Osteoblast (primary cell): Measurements from ENCODE around the gene SCGB1C2. TPM values are rescaled to one million over a fixed set of nuclear protein-coding genes. Genes with fewer than 3 reads are reported as not detected.

Experiments used
- DNase-seq: peaks from one replicate; pipeline ENCODE4 v3.0.0; 2011; ENCODE audit warnings: low spot score, mixed read lengths; ENCODE audit not compliant: insufficient read length; ENCODE audit errors: missing footprints
- H2AFZ ChIP-seq: 2 replicates; pipeline ENCODE4 v1.6.0; 2011; ENCODE audit warnings: mild to moderate bottlenecking, low read length
- H3K27ac ChIP-seq: 2 replicates; pipeline ENCODE4 v1.5.1; 2011; ENCODE audit warnings: mild to moderate bottlenecking, low read depth, low read length, moderate library complexity
- H3K27me3 ChIP-seq: 2 replicates; pipeline ENCODE4 v1.6.0; 2012; ENCODE audit warnings: mild to moderate bottlenecking, control low read depth, inconsistent platforms, low read length, moderate library complexity; ENCODE audit not compliant: insufficient read depth
- H3K36me3 ChIP-seq: 2 replicates; pipeline ENCODE4 v1.5.1; 2011; ENCODE audit warnings: mild to moderate bottlenecking, low read length, control low read depth, moderate library complexity; ENCODE audit not compliant: insufficient read depth
- H3K4me1 ChIP-seq: 2 replicates; pipeline ENCODE4 v1.5.1; 2011; ENCODE audit warnings: mild to moderate bottlenecking, low read length, control low read depth, moderate library complexity; ENCODE audit not compliant: insufficient read depth
- H3K4me2 ChIP-seq: 2 replicates; pipeline ENCODE4 v1.6.0; 2011; ENCODE audit warnings: mild to moderate bottlenecking, low read length; ENCODE audit not compliant: insufficient read depth
- H3K4me3 ChIP-seq: fragments of 200-600 bp; sonication (generic); 3 replicates; pipeline ENCODE4 v1.5.1; 2012; ENCODE audit warnings: mild to moderate bottlenecking, low read length, inconsistent platforms; ENCODE audit not compliant: insufficient read depth
- H3K79me2 ChIP-seq: 2 replicates; pipeline ENCODE4 v1.6.0; 2012; ENCODE audit warnings: mild to moderate bottlenecking, low read length, control low read depth, inconsistent platforms; ENCODE audit not compliant: insufficient read depth
- H3K9me3 ChIP-seq: 2 replicates; pipeline ENCODE4 v1.5.1; 2011; ENCODE audit warnings: low read depth, low read length, control low read depth
- H4K20me1 ChIP-seq: 2 replicates; pipeline ENCODE4 v1.6.0; 2012; ENCODE audit warnings: mild to moderate bottlenecking, low read length, control low read depth; ENCODE audit not compliant: insufficient read depth
- total RNA-seq: library from RNA; depleted of rRNA; stranded (reverse); fragments of >200 nt; gene quantifications from 2 replicates; pipeline ENCODE4 v1.2.3, GENCODE V29; 2012
- TF ChIP-seq, protein P1 (sequence below): IDR thresholded peaks from 2 replicates; pipeline ENCODE4 v1.5.1; 2011; ENCODE audit warnings: mild to moderate bottlenecking, low read depth, low read length, moderate library complexity; ENCODE audit errors: extremely low read depth

The SCGB1C2 gene
- total RNA-seq, 1 donor = not detected

DNA sequence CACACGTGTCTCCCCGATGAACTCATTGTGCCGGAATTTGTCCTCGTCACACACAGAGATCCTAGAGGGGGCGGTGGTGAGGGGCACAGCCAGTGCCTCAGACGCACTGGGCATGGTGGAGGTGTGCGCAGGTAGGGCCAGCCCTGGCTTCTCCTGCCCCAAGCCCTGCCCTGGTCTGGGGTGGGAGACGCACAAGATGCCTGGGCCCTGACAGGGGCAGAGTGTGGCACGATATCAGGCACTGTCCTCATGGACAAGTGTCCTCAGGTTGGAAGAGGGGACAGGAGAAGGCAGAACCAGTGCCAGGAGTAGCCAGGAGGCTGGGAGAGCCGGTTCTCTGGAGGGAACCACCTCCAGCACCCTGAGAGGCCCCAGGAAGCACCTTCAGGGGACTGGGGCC is 24.1 kb downstream of the SCGB1C2 start:
- Histone ChIP-seq H3K27ac (no peak overlapping the region), H3K9me3 (no peaks in the 10 kb centered on the region), H3K4me3 (no peak overlapping the region), H3K4me1 (no peaks in the 10 kb centered on the region), H3K27me3 (peaks cover 4% of the 10 kb centered on the region), H3K79me2 (no peaks in the 10 kb centered on the region), H4K20me1 (no peaks in the 10 kb centered on the region), H3K36me3 (no peaks in the 10 kb centered on the region), H2AFZ (no peak overlapping the region), H3K4me2 (no peak overlapping the region)
- TF ChIP-seq, protein P1, sequence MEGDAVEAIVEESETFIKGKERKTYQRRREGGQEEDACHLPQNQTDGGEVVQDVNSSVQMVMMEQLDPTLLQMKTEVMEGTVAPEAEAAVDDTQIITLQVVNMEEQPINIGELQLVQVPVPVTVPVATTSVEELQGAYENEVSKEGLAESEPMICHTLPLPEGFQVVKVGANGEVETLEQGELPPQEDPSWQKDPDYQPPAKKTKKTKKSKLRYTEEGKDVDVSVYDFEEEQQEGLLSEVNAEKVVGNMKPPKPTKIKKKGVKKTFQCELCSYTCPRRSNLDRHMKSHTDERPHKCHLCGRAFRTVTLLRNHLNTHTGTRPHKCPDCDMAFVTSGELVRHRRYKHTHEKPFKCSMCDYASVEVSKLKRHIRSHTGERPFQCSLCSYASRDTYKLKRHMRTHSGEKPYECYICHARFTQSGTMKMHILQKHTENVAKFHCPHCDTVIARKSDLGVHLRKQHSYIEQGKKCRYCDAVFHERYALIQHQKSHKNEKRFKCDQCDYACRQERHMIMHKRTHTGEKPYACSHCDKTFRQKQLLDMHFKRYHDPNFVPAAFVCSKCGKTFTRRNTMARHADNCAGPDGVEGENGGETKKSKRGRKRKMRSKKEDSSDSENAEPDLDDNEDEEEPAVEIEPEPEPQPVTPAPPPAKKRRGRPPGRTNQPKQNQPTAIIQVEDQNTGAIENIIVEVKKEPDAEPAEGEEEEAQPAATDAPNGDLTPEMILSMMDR = no peak
- DNase-seq = no peak

DNA sequence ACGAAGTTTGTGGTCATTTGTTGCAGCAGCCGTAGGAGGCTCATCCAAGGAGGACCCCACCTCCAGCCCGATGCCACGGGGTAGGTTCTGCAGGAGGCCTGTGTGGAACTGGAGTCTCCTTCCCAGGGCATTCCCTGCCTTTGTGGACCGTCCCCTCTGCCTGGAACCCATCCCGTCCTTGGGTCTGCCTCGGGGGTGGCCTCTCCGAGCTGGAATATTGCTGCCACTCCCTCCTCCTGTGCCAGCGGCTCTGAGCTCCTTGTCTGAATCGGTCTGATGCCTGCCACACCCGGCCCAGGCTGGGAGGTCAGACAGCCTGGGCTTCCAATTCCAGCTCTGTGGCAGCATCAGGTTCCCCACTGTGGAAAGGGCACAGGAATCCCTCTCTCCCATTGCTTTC is 25.3 kb downstream of the SCGB1C2 start:
- TF ChIP-seq, protein P1 = no peak
- Histone ChIP-seq H3K79me2 (no peaks in the 10 kb centered on the region), H3K9me3 (no peaks in the 10 kb centered on the region), H3K27ac (no peak overlapping the region), H4K20me1 (no peaks in the 10 kb centered on the region), H3K36me3 (no peaks in the 10 kb centered on the region), H3K4me1 (no peaks in the 10 kb centered on the region), H2AFZ (no peak overlapping the region), H3K4me2 (no peak overlapping the region), H3K4me3 (no peak overlapping the region), H3K27me3 (peaks cover 2% of the 10 kb centered on the region)
- DNase-seq = no peak

DNA sequence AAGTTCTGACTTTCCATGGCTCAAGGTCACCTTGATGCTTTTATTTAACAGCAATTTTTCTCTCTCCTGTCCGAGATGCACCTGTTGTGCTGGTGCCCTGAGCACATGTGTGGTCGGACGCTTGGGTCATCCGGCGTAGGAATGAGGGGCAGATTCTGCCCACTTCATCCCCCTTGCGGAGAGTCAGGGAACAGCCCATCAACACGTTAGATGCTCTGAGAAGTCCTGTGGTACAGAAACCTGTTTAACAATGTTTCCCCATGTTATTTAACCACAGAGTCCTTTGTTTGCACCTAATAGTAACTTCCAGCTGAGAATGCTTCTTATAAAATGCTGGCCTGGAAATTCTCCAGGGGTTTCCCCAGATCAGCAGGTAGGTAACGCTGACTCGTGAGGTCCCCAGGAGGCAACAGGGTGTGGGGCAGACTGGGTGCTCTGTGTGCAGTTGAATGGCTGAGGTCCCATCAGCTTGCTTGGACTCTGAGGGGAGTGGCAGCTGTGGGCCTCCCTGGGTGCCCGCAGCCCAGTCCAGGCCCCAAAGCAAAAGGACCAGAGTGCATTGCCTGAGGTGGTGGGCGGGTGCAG is 26.2 kb downstream of the SCGB1C2 start:
- DNase-seq = no peak
- Histone ChIP-seq H3K4me1 (no peaks in the 10 kb centered on the region), H3K79me2 (no peaks in the 10 kb centered on the region), H4K20me1 (no peaks in the 10 kb centered on the region), H3K4me2 (no peak overlapping the region), H3K36me3 (no peaks in the 10 kb centered on the region), H3K27me3 (no peaks in the 10 kb centered on the region), H2AFZ (no peak overlapping the region), H3K9me3 (no peaks in the 10 kb centered on the region), H3K4me3 (no peak overlapping the region), H3K27ac (no peak overlapping the region)
- TF ChIP-seq, protein P1 = no peak

DNA sequence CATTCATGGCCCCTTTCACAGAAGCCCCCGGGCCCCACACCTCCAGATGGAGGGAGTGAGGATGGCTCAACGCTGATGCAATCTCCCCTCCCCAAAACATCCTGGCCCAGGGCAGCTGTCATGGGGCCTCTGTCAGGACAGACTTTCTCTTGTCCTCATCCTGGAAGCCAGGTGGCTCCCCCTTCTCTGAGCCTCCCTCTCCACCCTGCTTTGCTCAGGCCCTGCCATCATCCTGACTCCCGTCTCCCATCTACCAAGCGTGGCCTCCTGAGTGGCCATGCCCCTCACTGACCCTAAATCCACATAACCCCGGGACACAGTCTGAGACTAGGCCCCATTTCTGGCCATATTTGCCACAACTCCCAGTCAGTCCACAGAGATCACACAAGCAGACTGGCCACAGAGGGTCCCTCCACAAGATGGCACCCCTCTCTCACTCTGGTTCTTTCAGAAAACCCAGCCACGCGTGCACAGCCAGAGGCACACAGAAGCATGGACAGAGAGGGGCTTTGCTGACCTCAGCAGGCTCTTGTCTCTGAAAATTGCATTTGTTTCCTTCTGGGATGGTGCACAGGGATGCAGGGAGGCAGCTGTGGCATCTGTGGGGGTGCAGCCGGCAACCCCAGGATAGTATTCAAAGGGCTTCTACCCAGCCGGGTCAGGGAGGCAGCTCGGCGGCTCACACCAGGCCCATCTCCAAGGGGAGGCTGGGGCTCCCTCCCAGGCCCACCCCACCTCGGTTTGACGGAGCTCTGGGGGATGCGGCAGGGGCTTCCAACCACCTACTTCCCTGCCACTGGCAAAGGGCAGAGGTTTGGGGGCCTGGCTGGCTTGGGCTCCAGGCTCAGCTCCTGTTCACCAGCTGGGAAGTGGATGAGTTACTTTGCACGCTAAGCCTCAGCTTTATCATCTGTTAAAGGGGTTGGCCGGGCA is 27.2 kb downstream of the SCGB1C2 start:
- Histone ChIP-seq H3K27ac (no peak overlapping the region), H3K27me3 (no peaks in the 10 kb centered on the region), H4K20me1 (no peaks in the 10 kb centered on the region), H3K4me3 (no peak overlapping the region), H3K4me2 (no peak overlapping the region), H3K36me3 (no peaks in the 10 kb centered on the region), H2AFZ (no peak overlapping the region), H3K79me2 (no peaks in the 10 kb centered on the region), H3K4me1 (no peaks in the 10 kb centered on the region), H3K9me3 (no peaks in the 10 kb centered on the region)
- peak; percentile 96 for DNase-seq
- TF ChIP-seq, protein P1 = peak; percentile 61
